ENCODE measurements around the gene HTT. TPM values are rescaled to one million over a fixed set of nuclear protein-coding genes. Genes with fewer than 3 reads are reported as not detected.

Gene HTT
- total RNA-seq (ENCODE audit: insufficient read depth, low replicate concordance) = 45.3 TPM

- DNase-seq (ENCODE audit: low spot score) = peak; percentile 98
Observed at GRCh38 chr4:3074078-3074845, at the start of gene HTT, which contains the start of gene HTT-AS. Gene HTT (plus strand): TSS chr4:3074681. CDS start chr4:3074826, 145 bp downstream. Gene HTT-AS (minus strand): TSS chr4:3074538.

GRCh38 chr4:3025881-3026280, 48.6 kb upstream of the HTT start:
- no peak for DNase-seq (ENCODE audit: low spot score)

DNA sequence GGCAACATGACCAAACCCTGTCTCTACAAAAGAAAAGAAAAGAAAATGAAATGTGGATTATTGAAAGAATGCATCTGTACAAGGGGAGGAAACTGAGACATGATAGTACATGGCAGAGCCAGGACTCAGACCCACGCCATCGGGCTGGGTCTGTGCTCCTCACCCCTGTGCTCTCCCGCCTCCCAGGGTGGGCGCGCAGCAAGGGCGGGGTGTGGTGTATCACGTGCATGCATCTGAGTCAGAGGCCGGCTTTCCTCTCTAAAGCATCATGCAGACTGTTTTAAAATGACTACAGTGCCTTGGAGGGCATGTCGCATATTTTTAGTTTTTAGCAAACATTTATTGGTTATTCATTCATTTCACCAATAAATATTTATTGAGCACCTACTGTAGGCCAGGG, 47.9 kb upstream of the HTT start:
- DNase-seq (ENCODE audit: low spot score) = no peak

GRCh38 chr4:3029464-3029863, 45.0 kb upstream of the HTT start:
- no peak for DNase-seq (ENCODE audit: low spot score)

DNA sequence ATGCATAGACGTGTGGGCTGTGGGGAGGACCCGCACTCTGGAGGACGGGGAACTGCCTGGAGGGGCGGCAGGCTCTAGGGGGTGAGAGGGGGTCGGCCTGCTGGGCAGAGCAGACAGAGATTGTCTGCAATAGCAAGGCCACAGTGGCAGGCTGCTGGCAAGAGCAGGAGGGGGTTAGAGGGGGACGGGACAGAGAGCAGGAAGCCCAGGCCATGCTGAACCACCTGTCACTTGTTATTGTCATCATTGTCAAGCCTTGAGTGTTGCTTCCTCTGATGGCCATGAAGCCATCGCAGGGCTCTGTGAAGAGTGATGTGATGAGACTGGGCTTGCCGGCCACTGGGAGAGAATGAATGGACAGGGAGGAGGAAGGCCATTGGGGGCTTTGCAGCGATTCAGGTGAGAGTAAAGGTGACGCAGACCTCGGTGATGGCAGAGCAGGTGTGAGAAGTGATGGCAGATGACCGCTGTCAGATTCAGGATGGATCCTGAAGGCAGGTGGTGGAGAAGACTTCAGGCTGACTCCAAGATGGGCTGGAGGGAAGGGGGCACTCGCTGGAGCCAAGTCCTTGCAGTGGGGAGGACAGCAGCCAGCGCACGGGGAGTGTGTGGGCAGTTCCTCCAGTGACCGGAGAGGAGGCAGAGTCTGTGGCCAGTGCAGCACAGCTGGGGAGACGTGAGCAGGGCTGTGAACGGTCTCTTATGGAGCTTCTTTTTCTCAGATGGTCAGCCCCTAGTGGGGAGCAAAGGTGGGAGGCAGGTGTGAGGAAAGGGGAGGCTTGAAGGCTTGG, 43.7 kb upstream of the HTT start:
- no peak for DNase-seq (ENCODE audit: low spot score)

GRCh38 chr4:3031357-3032082, 43.0 kb upstream of the HTT start:
- no peak for DNase-seq (ENCODE audit: low spot score)

- DNase-seq (ENCODE audit: low spot score) = no peak
Observed at GRCh38 chr4:3034231-3034630, 40.2 kb upstream of the HTT start.

DNA sequence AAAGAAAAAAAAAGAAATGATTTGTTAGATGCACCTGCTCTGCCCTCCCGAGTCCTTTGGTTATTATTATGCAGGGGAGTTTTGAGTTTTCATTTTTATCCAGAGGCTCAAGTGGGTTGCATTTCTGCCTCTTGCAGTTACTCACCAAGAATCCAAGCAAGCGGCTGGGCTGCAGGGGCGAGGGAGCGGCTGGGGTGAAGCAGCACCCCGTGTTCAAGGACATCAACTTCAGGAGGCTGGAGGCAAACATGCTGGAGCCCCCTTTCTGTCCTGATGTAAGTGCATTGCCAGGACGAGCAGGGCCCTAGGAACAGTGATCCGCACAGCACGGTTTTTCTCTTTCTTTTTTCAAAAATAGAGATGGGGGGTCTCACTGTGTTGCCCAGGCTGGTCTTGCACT, 39.2 kb upstream of the HTT start:
- DNase-seq (ENCODE audit: low spot score) = no peak

- DNase-seq (ENCODE audit: low spot score) = no peak
Observed at GRCh38 chr4:3035674-3036073, 38.8 kb upstream of the HTT start.

DNA sequence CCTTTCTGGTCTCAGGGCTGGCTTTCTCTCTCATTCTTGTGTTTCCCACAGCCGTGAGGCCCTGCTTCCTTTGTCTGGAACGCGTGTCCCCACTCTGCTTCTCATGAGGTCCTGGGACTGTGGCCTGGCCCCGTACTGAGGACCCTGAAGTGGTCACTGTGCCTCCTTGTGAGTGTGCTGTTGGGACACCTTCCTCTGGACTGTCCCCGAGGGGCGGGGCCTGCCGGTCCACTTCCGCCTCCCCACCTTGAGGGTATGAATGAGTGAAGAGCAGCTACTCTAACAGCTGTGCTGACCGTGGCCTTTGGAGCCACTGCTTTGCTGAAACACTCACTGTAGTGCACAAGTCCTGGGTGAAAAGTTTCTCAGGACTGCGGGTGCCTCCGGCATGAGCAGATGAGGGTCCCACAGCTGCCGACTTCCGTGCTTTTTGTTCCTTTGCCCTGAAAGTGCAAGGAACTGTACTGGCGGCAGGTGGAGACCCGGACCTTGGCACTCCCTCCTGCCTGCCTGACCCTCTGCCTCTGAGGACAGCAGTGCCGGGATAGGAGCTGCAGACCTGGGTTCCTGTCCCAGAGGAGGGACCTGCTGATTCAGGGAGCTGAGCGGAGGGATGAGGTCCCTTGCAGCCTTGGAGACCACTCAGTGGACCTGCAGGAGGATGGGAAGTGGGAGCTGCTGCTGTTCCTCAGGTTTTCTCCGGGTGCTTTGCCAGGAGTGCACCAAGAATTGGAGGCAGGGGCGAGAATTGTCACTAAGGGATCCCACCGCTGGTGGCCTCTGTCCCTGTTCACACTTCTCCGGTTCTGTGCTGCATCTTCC, 38.1 kb upstream of the HTT start:
- DNase-seq (ENCODE audit: low spot score) = no peak

DNA sequence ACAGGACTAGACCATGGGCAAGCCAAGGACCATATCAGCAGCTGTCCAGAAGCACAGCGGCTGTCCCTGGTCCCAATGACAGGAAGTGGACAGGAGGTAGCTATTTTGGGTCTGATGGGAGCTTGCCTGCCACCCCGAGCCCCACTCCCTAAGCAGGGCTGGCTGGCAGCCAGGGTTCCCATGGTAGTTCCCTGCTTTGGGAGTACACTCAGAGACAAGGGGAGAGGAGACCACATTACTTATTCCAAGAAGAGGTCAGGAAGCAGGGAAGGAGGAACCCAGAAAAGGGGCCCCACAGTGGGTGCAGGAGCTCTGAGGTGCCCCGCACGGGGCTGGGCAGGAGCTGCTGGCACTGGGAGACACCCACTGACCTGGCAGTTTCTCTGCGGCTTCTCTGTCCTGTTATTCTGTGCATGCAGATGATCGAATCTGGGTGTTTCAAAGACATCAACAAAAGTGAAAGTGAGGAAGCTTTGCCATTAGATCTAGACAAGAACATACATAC, 36.5 kb upstream of the HTT start:
- DNase-seq (ENCODE audit: low spot score) = no peak

DNA sequence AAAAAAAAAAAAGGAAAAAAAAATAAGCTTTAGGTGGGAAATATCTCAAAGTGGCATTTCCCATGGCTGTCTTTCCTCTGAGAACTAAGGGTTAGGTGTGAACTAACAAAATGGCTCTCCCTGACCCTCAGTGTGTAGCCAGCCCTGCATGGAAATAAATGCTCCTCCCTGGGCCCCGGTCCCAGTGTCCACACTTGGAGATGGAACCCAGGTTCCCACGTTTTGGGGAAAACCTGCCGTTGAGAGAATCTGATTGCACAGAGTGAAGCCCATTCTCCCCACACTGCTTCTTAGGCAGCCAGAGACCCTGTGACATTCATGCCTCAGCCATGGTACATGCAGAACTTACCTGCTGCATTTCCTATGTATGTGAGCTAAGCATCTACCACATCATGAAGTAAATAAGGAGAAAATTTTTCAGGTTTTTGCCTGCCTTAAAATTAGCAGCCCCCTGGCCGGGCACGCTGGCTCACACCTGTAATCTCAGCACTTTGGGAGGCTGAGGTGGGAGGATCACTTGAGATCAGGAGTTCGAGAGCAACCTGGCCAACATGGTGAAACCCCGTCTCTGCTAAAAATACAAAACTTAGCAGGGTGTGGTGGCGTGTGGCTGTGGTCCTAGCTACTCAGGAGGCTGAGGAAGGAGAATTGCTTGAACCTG, 34.6 kb upstream of the HTT start:
- no peak for DNase-seq (ENCODE audit: low spot score)

- DNase-seq (ENCODE audit: low spot score) = no peak
Observed at GRCh38 chr4:3040452-3041191, 33.9 kb upstream of the HTT start.

GRCh38 chr4:3041192-3042142, 33.0 kb upstream of the HTT start:
- DNase-seq (ENCODE audit: low spot score) = peak; percentile 27

GRCh38 chr4:3042226-3042625, 32.3 kb upstream of the HTT start:
- no peak for DNase-seq (ENCODE audit: low spot score)

GRCh38 chr4:3043282-3044020, 31.0 kb upstream of the HTT start:
- no peak for DNase-seq (ENCODE audit: low spot score)

DNA sequence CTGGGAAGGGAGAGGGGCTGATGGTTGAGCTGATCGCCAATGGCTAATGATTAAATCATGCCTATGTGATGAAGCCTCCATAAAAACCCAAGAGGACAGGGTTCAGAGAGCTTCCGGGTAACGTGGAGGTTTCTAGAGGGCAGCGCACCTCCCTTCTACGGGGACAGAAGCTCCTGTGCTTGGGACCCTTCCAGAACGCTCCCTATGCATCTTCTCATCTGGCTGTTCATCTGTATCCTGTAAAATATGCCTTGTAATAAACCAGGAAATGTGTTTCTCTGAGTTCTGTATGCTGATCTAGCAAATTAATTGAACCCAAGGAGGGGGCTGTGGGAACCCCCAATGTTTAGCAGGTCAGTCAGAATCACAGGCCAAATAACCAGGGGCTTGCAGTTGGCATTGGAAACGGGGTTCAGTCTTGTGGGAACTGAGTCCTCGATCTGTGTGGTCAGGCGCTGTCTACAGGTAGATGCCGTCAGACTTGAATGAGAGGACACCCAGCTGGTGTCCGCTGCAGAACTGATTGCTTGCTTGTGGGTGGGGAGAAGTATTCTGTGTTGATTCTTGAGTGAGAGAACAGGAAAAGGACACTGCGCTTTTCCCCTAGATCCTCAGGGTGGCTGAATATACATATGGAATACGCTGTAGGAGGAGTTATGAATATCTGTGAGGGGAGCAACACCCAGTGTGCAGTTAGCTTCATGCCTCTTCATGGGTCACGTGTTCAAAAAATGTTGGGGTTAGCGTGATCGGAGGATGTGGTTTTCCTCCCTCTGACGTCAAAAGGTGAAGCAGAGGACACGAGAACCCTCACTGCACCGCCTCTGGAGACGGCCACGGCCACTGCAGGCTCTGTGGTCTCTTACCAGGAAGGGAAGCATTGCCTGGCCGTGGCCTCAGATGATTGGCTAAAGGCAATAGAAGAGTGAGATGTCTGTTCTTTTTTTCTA, 29.3 kb upstream of the HTT start:
- no peak for DNase-seq (ENCODE audit: low spot score)

All from umbilical cord (tissue), 2 donors.